ENCODE results near the gene GNG10.
A peak's percentile ranks its signal among the peaks of the same experiment; 100 is the strongest.
"Not testable (repeated sequence)": the region's sequence is repeated elsewhere in the genome, so short reads cannot be mapped to it uniquely, and the experiment has no call there.

Gene GNG10

GRCh38 chr9:111661150-111661801, at the start of gene GNG10:
Gene GNG10, plus strand, starts transcription at chr9:111661605. Its CDS starts 30 bp downstream, at chr9:111661635.
- peak; percentile 94 for ATAC-seq

- no peak for ATAC-seq
Measured at GRCh38 chr9:111613436-111614040, 47.9 kb upstream of the GNG10 start.

DNA sequence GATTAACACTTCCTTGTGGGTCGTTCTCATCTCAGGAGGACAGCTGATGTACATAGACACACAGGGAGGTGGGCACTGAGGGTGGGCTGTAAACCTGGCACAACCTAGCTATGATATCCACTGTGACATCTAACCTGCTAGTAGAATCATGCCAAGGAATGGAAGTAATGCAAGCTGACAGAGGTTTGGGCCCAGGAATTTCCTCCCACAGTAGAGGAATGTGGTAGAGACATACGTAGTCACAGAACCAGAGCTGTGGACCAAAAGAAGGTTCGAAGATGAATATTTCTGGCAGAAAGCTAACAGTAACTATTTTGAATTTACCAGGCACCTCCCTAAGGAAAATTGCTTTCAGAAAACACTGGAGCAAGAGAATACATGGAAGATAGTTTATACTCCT, 45.5 kb upstream of the GNG10 start:
- no peak for ATAC-seq

DNA sequence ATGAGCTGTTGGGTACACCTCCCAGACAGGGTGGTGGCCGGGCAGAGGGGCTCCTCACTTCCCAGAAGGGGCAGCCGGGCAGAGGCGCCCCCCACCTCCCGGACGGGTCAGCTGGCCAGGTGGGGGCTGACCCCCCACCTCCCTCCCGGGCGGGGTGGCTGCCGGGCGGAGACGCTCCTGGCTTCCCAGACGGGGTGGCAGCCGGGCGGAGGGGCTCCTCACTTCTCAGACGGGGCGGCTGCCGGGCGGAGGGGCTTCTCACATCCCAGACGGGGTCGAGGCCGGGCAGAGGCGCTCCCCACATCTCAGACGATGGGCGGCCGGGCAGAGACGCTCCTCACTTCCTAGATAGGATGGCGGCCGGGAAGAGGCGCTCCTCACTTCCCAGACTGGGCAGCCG, 44.1 kb upstream of the GNG10 start:
- ATAC-seq: not testable (repeated sequence)

DNA sequence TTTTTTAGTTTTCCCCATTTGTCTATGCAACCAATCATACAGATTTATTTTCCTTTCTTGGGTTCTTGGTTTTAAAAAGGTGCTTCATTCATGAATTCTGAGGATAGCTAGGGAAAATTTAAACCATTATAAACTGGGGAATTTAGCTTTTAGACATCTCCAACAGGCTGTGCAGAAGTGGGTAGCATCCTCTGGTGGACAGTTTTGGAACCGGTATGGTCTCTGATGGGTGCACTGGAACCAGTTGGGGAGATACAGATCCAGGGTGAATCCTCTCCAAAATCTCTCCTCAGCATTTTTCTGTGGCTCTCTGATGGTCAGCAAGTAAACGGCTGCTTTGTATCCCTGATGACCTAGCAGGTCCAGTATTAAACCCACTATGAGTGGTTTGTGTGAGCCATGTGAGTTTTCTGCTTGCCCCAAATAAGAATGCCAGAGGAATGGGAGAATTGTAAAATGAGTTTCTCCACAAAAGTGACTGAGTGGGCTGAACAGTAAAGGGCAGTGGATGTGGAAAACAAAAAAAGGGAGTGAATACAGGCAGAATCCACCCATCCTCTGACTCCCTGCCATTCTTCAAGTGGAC, 39.4 kb upstream of the GNG10 start:
- peak; percentile 33 to 76 for ATAC-seq

- ATAC-seq: no peak
Measured at GRCh38 chr9:111622626-111623025, 38.8 kb upstream of the GNG10 start.

DNA sequence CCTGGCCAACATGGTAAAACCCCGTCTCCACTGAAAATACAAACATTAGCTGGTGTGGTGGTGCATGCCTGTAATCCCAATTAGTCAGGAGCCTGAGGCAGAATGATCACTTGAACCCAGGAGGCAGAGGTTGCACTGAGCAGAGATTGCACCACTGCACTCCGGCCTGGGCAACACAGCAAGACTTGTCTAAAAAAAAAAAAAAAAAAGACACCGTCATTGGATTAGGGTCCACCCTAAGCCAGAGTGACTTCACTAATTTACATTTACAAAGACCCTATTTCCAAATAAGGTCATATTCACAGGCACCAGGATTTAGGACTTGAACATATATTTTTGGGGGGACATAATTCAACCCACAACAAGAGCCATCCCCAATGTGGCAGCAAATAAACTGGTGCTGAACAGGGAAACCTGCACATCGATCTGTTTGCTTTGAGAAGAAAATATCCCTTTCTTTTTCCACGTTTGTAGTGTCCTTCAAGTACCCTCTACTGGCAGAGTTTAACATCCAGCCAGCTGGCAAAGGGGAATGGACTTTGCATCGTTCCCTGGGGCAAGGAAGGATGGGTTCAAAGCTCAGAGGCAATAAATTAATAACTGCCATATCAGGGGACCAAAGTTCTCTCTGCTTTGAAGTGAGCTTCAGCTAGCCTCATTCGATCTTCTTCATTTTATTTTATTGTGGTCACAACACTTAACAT, 34.0 kb upstream of the GNG10 start:
- no peak for ATAC-seq

- ATAC-seq: no peak
Measured at GRCh38 chr9:111628411-111628810, 33.0 kb upstream of the GNG10 start.

DNA sequence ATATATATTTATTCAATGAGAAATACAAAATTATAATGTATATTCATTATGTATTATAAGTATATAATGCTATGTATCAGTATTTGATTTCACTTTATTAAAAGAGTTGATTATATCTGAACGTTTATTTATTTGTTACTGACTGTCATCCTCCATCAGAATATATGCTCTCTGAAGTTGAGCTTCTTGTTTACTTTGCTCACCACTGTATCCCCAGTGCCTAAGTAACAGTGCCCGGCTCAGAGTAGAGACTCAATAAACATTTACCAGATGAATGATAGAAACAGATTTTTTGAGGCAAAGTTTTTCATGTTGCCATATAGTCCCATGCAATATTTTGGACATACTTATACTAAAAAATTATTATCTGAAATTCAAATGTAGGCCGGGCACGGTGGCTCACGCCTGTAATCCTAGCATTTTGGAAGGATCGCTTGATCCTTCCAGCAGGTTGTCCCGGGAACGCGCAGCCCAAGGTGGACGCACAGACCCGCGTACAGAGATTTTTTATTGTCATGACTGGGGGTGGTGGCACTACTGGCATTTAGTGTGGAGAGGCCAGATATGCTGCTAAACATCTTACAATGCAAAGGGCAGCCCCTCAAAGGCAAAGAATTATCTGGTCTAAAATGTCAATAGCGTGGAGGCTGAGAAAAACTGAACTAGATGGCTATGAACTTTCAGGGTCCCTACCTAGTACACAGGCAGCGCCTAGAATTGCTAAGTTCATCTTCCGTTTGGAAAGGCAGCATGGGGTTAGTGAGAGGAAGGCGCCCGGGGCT, 31.0 kb upstream of the GNG10 start:
- peak; percentile 25 for ATAC-seq

GRCh38 chr9:111630964-111631213, 30.5 kb upstream of the GNG10 start:
- ATAC-seq: no peak

DNA sequence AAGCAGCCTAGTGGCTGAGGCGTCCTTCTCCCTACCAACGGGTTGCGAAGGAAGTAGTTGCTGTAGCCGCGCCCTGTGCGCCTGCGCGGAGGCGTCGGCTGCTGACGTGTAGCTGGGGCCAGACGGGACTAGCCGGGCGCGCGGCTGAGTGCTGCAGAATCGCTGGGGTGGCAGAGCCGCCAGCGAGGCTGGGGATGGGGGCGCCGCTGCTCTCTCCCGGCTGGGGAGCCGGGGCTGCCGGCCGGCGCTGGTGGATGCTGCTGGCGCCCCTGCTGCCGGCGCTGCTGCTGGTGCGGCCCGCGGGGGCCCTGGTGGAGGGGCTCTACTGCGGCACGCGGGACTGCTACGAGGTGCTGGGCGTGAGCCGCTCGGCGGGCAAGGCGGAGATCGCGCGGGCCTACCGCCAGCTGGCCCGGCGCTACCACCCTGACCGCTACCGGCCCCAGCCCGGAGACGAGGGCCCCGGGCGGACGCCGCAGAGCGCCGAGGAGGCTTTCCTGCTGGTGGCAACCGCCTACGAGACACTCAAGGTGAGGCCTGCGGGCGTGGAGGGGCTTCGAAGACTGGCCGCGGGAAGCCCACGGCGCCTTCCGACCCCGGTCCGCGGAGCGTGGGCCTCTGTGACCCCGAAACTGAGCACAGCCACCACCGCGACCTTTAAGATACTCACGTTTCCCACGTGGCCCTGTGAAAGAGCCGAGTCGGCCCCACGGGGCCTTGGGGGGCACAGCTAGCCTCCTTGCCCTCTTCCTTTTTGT, 30.0 kb upstream of the GNG10 start, which contains the start of gene DNAJC25:
TSS of gene DNAJC25 (plus strand) at position 121 of the 758 bp plus-strand sequence. CDS start at position 195, 74 bp downstream.
- ATAC-seq: peak; percentile 97 to 98

GRCh38 chr9:111632060-111632459, 29.3 kb upstream of the GNG10 start:
- ATAC-seq: no peak

- no peak for ATAC-seq
Measured at GRCh38 chr9:111632695-111633388, 28.6 kb upstream of the GNG10 start.

DNA sequence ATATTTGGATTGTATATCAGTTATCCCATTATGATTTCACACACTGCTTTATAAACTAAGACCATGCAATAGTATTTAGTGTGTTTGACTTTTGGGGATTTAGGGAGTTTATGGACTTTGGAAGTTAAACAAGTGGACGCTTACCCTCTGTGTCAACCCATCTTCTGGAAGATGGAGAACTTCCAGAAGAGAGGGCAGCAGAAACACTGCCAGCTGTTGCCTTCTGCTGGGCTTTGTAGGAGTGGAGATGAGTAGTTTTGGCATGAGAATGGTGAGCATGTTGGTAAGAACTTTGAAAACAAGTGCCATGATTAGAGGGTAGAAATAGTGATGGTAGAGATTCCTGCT, 28.0 kb upstream of the GNG10 start:
- no peak for ATAC-seq

DNA sequence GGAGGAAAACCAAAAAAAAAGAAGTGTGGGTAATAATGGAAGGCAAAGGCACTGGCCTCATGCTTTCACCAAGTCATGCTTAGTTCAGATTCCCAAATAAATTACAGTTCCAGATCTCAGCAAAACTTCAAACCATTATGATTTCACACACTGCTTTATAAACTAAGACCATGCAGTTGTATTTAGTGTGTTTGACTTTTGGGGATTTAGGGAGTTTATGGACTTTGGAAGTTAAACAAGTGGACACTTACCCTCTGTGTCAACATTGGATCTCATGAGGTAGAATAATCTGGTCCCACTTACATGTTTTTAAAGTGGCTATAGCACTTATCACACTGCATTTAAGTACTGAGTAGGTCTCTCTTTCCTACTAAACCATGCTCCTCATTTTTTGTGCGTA, 26.5 kb upstream of the GNG10 start:
- no peak for ATAC-seq

GRCh38 chr9:111637421-111637950, 23.9 kb upstream of the GNG10 start:
- ATAC-seq: no peak

DNA sequence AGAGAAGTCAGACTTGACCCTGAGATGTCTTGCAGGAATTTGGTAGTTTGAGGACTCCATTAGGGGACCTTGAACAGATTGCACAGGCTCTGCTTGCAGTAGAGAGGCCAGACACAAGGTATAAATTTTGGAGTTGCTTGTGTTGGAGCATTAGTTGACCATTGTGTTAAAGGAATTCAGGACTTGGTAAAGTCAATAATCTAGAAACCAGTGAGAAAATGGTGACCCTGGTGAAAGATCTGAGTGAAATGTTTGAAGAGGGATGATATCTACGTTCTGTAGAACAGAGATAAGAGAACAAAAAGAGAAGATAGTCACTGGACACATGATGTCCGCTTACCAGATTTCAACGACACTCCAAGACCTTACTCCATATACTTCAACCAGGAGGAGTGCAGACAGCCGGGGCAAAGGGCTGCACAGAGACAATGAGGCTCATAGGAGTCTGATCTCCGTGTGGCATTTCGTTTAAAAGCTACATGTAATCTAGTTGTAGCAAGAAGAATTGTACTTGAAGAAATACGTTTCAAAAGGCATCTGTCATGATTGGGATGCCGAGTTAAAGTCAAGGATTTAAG, 17.1 kb upstream of the GNG10 start:
- ATAC-seq: no peak

DNA sequence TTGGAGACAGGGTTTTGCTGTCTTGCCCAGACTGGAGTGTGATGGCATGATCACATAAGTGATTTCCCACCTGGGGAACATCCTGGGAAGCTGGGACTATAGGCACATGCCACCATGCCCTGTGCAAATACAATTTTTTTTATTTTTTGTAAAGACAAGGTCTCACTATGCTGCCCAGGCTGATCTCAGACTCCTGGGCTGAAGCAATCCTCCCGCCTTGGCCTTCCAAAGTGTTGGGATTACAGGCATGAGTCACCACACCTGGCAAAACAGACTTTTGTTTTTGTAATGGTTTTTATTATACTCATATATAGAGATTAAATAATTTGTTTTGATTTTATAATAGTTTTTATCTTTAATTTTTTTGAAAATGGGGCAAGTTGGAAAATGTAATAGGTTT, 15.6 kb upstream of the GNG10 start:
- ATAC-seq: no peak

DNA sequence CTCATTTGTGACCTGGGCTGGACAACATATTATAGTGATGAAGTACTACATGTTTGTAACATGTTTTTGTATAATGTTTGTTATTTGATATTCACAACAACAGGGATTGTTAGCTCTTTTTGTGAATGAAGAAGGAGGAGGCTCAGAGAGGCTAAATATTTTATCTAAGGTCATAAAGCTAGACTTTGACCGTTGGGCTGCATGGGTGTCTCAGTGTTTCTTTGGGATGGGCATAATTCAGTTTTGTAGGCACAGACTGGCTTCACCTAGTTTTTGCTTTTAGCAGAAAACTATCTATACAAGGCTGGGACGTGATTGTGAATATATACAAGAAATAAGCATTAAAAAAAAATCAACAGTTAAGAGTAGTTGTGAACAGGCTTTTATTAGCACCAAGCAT, 15.0 kb upstream of the GNG10 start:
- ATAC-seq: no peak

DNA sequence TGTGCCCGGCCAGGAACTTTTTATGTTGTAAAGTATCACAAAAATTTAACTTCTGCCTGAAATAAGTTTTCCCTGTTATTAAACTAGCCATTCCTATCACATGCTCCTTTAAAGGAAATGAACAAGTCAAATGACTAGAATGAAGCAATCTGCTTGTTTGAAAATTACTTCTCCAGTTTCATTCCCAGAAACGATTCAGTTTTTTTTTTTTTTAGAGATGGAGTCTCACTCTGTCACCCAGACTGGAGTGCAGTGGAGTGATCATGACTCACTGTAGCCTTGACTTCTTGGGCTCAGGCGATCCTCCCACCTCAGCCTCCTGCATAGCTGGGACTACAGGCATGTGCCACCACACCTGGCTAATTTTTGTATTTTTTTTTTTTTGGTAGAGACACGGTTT, 13.3 kb upstream of the GNG10 start:
- no peak for ATAC-seq

- ATAC-seq: no peak
Measured at GRCh38 chr9:111649016-111649415, 12.4 kb upstream of the GNG10 start.

All from activated CD4-positive, CD25-positive, alpha-beta regulatory T cell treated with anti-CD3 and anti-CD28 coated beads, Interleukin-2, amount 50 U/mL, for 24 hours (primary cell).